HL-60 (cell line): ENCODE data around the gene RFTN1.

Experiments
- DNase-seq, 2 experiments: peaks; one replicate each; pipeline ENCODE4 v3.0.0-alpha.2; 2010 to 2020; ENCODE audit warnings: low read depth in 1 of 2, low spot score in 1 of 2
- H3K27ac ChIP-seq: fragments of 250-450 bp; sonication (Bioruptor Pico); replicated peaks from 2 replicates; pipeline ENCODE4 v1.5.1; 2020; ENCODE audit warnings: mild to moderate bottlenecking, moderate library complexity
- H3K27me3 ChIP-seq: fragments of 250-450 bp; sonication (Bioruptor Pico); 2 replicates; pipeline ENCODE4 v1.5.1; 2021; ENCODE audit warnings: mild to moderate bottlenecking, moderate library complexity; ENCODE audit not compliant: insufficient read depth, poor library complexity, severe bottlenecking
- H3K4me3 ChIP-seq: replicated peaks from 2 replicates; pipeline ENCODE4 v1.5.1; 2011; ENCODE audit warnings: mild to moderate bottlenecking, control low read depth, low read length; ENCODE audit not compliant: insufficient read depth
- CTCF ChIP-seq: IDR thresholded peaks from one replicate; pipeline ENCODE4 v1.5.1; 2011; ENCODE audit warnings: low read length, control low read depth, inconsistent platforms; ENCODE audit not compliant: insufficient read depth
- GABPA ChIP-seq: IDR thresholded peaks from 2 replicates; pipeline ENCODE4 v1.6.1; 2012; ENCODE audit warnings: low read depth
- POLR2AphosphoS5 ChIP-seq: IDR thresholded peaks from 2 replicates; pipeline ENCODE4 v1.6.1; 2012; ENCODE audit warnings: low read depth
- REST ChIP-seq: IDR thresholded peaks from 2 replicates; pipeline ENCODE4 v1.6.1; 2012; ENCODE audit warnings: low read depth; ENCODE audit not compliant: insufficient replicate concordance
- SPI1 ChIP-seq: IDR thresholded peaks from 2 replicates; pipeline ENCODE4 v1.6.1; 2012; ENCODE audit warnings: low read depth, mild to moderate bottlenecking, borderline replicate concordance

RFTN1 gene

GRCh38 chr3:16377196-16377595 lies 136.3 kb downstream of the RFTN1 start:
- Histone ChIP-seq H3K27ac (no peak overlapping the region), H3K27me3 (no peaks in the 10 kb centered on the region), H3K4me3 (no peak overlapping the region)
- no peak for DNase-seq
- no peak for TF ChIP-seq GABPA
- no peak for TF ChIP-seq REST
- no peak for TF ChIP-seq POLR2AphosphoS5
- no peak for TF ChIP-seq CTCF

GRCh38 chr3:16375891-16376290 lies 137.6 kb downstream of the RFTN1 start:
- TF ChIP-seq CTCF (no peak), GABPA (no peak), REST (no peak), POLR2AphosphoS5 (no peak), SPI1 (no peak)
- DNase-seq = no peak
- Histone ChIP-seq H3K27me3 (no peaks in the 10 kb centered on the region), H3K27ac (no peak overlapping the region), H3K4me3 (no peak overlapping the region)

GRCh38 chr3:16374935-16375245 lies 138.6 kb downstream of the RFTN1 start:
- H3K4me3 ChIP-seq = no peak overlapping the region
- no peak for DNase-seq
- no peak overlapping the region for H3K27ac ChIP-seq
- TF ChIP-seq GABPA (no peak), REST (no peak), SPI1 (no peak), POLR2AphosphoS5 (no peak), CTCF (no peak)
- H3K27me3 ChIP-seq = no peaks in the 10 kb centered on the region
